Transverse colon (tissue), 4 donors: ENCODE results near the gene FAXDC2. TPM values are rescaled to one million over a fixed set of nuclear protein-coding genes. Genes with fewer than 3 reads are reported as not detected.
A peak's percentile ranks its signal among the peaks of the same experiment; 100 is the strongest.

Experiments used
- DNase-seq: peaks from one replicate; pipeline ENCODE4 v3.0.0-alpha.2; 2019
- H3K27ac ChIP-seq, 4 donors: fragments of 200-600 bp; sonication (generic); 2 replicates each; pipeline ENCODE4 v1.5.1; 2016 to 2018; ENCODE audit warnings: inconsistent platforms in 4 of 4
- H3K27me3 ChIP-seq: fragments of 200-600 bp; sonication (generic); 2 replicates; pipeline ENCODE4 v1.5.1; 2017; ENCODE audit warnings: inconsistent platforms
- H3K36me3 ChIP-seq, 4 donors: fragments of 200-600 bp; sonication (generic); 2 replicates each; pipeline ENCODE4 v1.5.1; 2017 to 2019; ENCODE audit warnings: inconsistent platforms in 4 of 4
- H3K4me1 ChIP-seq, 4 donors: fragments of 200-600 bp; sonication (generic); 2 replicates each; pipeline ENCODE4 v1.5.1; 2017 to 2020; ENCODE audit warnings: inconsistent platforms in 4 of 4
- H3K4me3 ChIP-seq, 4 donors: fragments of 200-600 bp; sonication (generic); 1 replicate in 1 of 4; 2 replicates in 3 of 4; pipeline versions ENCODE4 v1.5.1 to v1.6.1; 2017 to 2019; ENCODE audit warnings: inconsistent platforms in 4 of 4
- H3K9me3 ChIP-seq, 2 donors: fragments of 200-600 bp; sonication (generic); 2 replicates each; pipeline ENCODE4 v1.5.1; 2017 to 2019; ENCODE audit warnings: inconsistent platforms in 2 of 2
- EP300 ChIP-seq: sonication (generic); formaldehyde crosslinking; IDR thresholded peaks from one replicate; pipeline ENCODE4 v1.6.1; 2017; ENCODE audit warnings: antibody characterized with exemption, low read depth
- POLR2A ChIP-seq: fragments of 450-650 bp; IDR thresholded peaks from one replicate; pipeline ENCODE4 v1.6.1; 2016; ENCODE audit warnings: antibody characterized with exemption, mild to moderate bottlenecking, moderate library complexity
- POLR2AphosphoS5 ChIP-seq, 3 donors: sonication (generic); formaldehyde crosslinking; IDR thresholded peaks; one replicate each; pipeline ENCODE4 v1.6.1; 2016; ENCODE audit warnings: antibody characterized with exemption in 3 of 3
- WGBS, 2 donors: methylation state at CpG; one replicate each; pipeline ENCODE4 v1.1.5; 2018; ENCODE audit warnings: low coverage in 1 of 2; 5-methylcytosine and 5-hydroxymethylcytosine counted together
- in situ Hi-C, 4 donors: fragments of 200-750 bp; cut with MboI; loops; one replicate each; pipeline versions ENCODE4 v1.15.0 to v1.15.1; 2017; ENCODE audit warnings: low sequenced_read_pairs in 3 of 4, low pct_ligation_motif_present in 1 of 4, low pct_unique_long_range_greater_than_20kb in 1 of 4
- intact Hi-C: fragments of 100-400 bp; cut with DNase I; formaldehyde crosslinking; loops from one replicate; pipeline ENCODE4 v1.15.1; 2023; ENCODE audit warnings: low total_unique reads
- total RNA-seq, 4 donors: library from RNA; depleted of rRNA; stranded (reverse); fragments of >200 nt; gene quantifications; one replicate each; pipeline ENCODE4 v1.1.0, GENCODE V29; 2016
- TF ChIP-seq, protein P1 (sequence below), 5 experiments: fragments of 200-600 bp in 3 of 5; fragments of 450-650 bp in 2 of 5; sonication (generic) in 3 of 5; IDR thresholded peaks; 1 replicate in 2 of 5; 2 replicates in 3 of 5; pipeline ENCODE4 v1.5.1; 2016 to 2017; ENCODE audit warnings: antibody characterized with exemption in 5 of 5, inconsistent platforms in 3 of 5, mild to moderate bottlenecking in 2 of 5, moderate library complexity in 1 of 5

Gene FAXDC2
- total RNA-seq, 4 donors from 2014 or later: 10.3 to 54.8 (median 27.4) TPM

DNA sequence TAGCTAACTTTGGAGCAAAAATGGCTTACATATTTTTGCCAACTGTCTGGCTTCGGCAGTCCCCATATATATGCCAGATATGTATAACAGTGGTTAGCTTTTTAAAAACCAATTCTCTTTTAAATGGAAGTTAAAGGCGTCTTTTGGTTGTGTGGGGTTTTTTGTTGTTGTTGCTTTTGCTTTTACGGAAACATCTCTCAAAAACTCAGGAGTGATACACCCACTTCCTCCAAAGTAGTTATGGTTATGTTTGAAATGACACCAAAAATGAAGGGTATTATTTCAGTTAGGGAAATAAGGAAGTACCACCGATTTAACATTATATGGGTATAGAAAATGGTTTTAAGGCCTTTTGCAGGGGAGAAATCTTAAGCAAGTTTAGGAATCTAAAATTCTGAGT lies 10.4 kb upstream of the FAXDC2 start:
- Histone ChIP-seq H3K27me3 (no peaks in the 10 kb centered on the region), H3K36me3 (peaks cover 0 to 8% (median 2%) of the 10 kb centered on the region in 4 donors), H3K4me3 (peak overlapping the region in 2 of 4 donors; percentile 76 to 78), H3K27ac (peak overlapping the region; percentile 95 to 99 (median 98)), H3K4me1 (peaks cover 24 to 48% (median 44%) of the 10 kb centered on the region in 4 donors), H3K9me3 (no peaks in the 10 kb centered on the region)
- 20 to 28% methylated on average over 4 of the region's 4 CpGs for WGBS, 2 donors
- DNase-seq: no peak
- in situ Hi-C loops (no loop called here), intact Hi-C loops (no loop called here)
- TF ChIP-seq, protein P1, sequence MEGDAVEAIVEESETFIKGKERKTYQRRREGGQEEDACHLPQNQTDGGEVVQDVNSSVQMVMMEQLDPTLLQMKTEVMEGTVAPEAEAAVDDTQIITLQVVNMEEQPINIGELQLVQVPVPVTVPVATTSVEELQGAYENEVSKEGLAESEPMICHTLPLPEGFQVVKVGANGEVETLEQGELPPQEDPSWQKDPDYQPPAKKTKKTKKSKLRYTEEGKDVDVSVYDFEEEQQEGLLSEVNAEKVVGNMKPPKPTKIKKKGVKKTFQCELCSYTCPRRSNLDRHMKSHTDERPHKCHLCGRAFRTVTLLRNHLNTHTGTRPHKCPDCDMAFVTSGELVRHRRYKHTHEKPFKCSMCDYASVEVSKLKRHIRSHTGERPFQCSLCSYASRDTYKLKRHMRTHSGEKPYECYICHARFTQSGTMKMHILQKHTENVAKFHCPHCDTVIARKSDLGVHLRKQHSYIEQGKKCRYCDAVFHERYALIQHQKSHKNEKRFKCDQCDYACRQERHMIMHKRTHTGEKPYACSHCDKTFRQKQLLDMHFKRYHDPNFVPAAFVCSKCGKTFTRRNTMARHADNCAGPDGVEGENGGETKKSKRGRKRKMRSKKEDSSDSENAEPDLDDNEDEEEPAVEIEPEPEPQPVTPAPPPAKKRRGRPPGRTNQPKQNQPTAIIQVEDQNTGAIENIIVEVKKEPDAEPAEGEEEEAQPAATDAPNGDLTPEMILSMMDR (IDR thresholded peaks at IDR 0.05): no peak
- TF ChIP-seq EP300 (no peak), POLR2AphosphoS5 (IDR thresholded peaks at IDR 0.05) (no peak), POLR2A (no peak)

GRCh38 chr5:154860123-154860522 lies 9.7 kb upstream of the FAXDC2 start:
- Histone ChIP-seq H3K27me3 (no peaks in the 10 kb centered on the region), H3K36me3 (peaks cover 0 to 1% (median 0%) of the 10 kb centered on the region in 4 donors), H3K9me3 (no peaks in the 10 kb centered on the region), H3K4me3 (peak overlapping the region in 3 of 4 donors; percentile 73 to 78 (median 76)), H3K4me1 (peaks cover 24 to 45% (median 42%) of the 10 kb centered on the region in 4 donors), H3K27ac (peak overlapping the region; percentile 95 to 99 (median 98))
- 18 to 52% methylated on average over 2 to 5 of the region's 5 CpGs for WGBS, 2 donors
- DNase-seq: peak; percentile 39
- TF ChIP-seq POLR2AphosphoS5 (IDR thresholded peaks at IDR 0.05): peak; percentile 28 to 41 (median 37)
- no peak for TF ChIP-seq EP300
- intact Hi-C loops: no loop called here
- in situ Hi-C loops: no loop called here

- peak overlapping the region; percentile 95 to 99 (median 98) for H3K27ac ChIP-seq
- no peak for DNase-seq
- no peaks in the 10 kb centered on the region for H3K9me3 ChIP-seq
- H3K4me3 ChIP-seq: peak overlapping the region; percentile 73 to 97 (median 77)
- intact Hi-C loops: loop anchor here (5.0 kb wide), 1 partner anchor 102 kb away; the partner anchor contains the start of gene LARP1
- peaks cover 24 to 45% (median 42%) of the 10 kb centered on the region in 4 donors for H3K4me1 ChIP-seq
- in situ Hi-C loops: loop anchor here in 1 of 4 donors (10.0 kb wide), 1 partner anchor 104 kb away; the partner anchor contains the start of gene LARP1
- 0 to 1% methylated on average over 13 to 26 of the region's 26 CpGs for WGBS, 2 donors
- no peaks in the 10 kb centered on the region for H3K36me3 ChIP-seq
- no peaks in the 10 kb centered on the region for H3K27me3 ChIP-seq
- no peak for TF ChIP-seq EP300
- TF ChIP-seq POLR2AphosphoS5 (IDR thresholded peaks at IDR 0.05): peak in 1 of 3 donors; percentile 34
- TF ChIP-seq, protein P1 (IDR thresholded peaks at IDR 0.05): no peak
- TF ChIP-seq POLR2A: peak; percentile 16
Observed at GRCh38 chr5:154858972-154859871, 8.8 kb upstream of the FAXDC2 start.

- no peaks in the 10 kb centered on the region for H3K9me3 ChIP-seq
- TF ChIP-seq POLR2AphosphoS5 (IDR thresholded peaks at IDR 0.05) (peak; percentile 95 to 97 (median 97)), EP300 (no peak), POLR2A (peak; percentile 97)
- TF ChIP-seq, protein P1 (IDR thresholded peaks at IDR 0.05): no peak
- H3K36me3 ChIP-seq: no peaks in the 10 kb centered on the region
- peak within 1 kb of the TSS; percentile 73 to 97 (median 77) for H3K4me3 ChIP-seq
- intact Hi-C loops: loop anchor here (5.0 kb wide), 1 partner anchor 101 kb away; the partner anchor contains the start of gene LARP1
- peak; percentile 99 for DNase-seq
- peak within 1 kb of the TSS; percentile 95 to 99 (median 98) for H3K27ac ChIP-seq
- 0% methylated on average over 51 of the region's 65 CpGs; no CpG with 5 or more reads in 1 of the 2 donors for WGBS, 2 donors
- in situ Hi-C loops: loop anchor here in 1 of 4 donors (10.0 kb wide), 1 partner anchor 104 kb away; the partner anchor contains the start of gene LARP1
- H3K4me1 ChIP-seq: peaks cover 24 to 45% (median 42%) of the 10 kb centered on the region in 4 donors
- no peaks in the 10 kb centered on the region for H3K27me3 ChIP-seq
Observed at GRCh38 chr5:154858297-154858971, 8.0 kb upstream of the FAXDC2 start, which contains the start of gene CNOT8. Gene CNOT8 (plus strand): TSS chr5:154858627. CDS start chr5:154863279, 4,652 bp downstream.
